ENCODE data around the gene ACTR2. TPM values are rescaled to one million over a fixed set of nuclear protein-coding genes. Genes with fewer than 3 reads are reported as not detected.

The ACTR2 gene
- total RNA-seq, 1 experiment from 2014 or later = 160 TPM

- ATAC-seq (no peak), DNase-seq (ENCODE audit: low spot score) (no peak)
- Mint-ChIP-seq H3K4me3 (no peak overlapping the region), H3K36me3 (peaks cover 28% of the 10 kb centered on the region), H3K27ac (no peak overlapping the region), H3K4me1 (no peaks in the 10 kb centered on the region), H3K27me3 (ENCODE audit: low read depth) (no peaks in the 10 kb centered on the region), H3K9me3 (no peaks in the 10 kb centered on the region)
- ChIA-PET POLR2A (no interaction called here), CTCF (no interaction called here)
- TF ChIP-seq ZNF425 (CRISPR knock-in tag; conservative IDR thresholded peaks at IDR 0.05) = no peak
- no peak for TF ChIP-seq NFE2L1 (CRISPR knock-in tag; IDR thresholded peaks at IDR 0.05)
Measured at GRCh38 chr2:65313126-65313953, 85.7 kb downstream of the ACTR2 start.

DNA sequence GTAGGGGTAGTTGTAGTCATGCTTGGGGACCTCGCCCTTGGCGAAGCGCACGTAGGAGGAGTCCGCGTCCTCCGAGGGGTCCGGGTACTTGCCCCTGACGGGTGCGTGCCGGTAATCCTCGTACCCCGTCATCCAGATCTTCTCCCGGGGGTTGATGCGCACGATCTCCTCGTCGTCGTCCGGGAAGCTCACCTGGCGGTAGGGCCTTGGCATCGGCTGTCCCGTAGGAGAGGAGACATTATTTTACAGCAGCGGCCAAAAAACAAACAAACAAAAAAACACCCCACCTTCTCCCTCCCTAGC, 86.3 kb downstream of the ACTR2 start:
- no peak for ATAC-seq
- TF ChIP-seq ZNF138 (CRISPR knock-in tag; conservative IDR thresholded peaks at IDR 0.05) (no peak), ATF6 (CRISPR knock-in tag; IDR thresholded peaks at IDR 0.05) (no peak), GRHL2 (CRISPR knock-in tag; IDR thresholded peaks at IDR 0.05; ENCODE audit: insufficient replicate concordance, severe bottlenecking) (no peak), OVOL2 (CRISPR knock-in tag; IDR thresholded peaks at IDR 0.05; ENCODE audit: borderline replicate concordance) (no peak), JAZF1 (CRISPR knock-in tag; IDR thresholded peaks at IDR 0.05) (no peak), ATF1 (CRISPR knock-in tag; IDR thresholded peaks at IDR 0.05) (no peak)
- TF ChIP-seq, protein P1, sequence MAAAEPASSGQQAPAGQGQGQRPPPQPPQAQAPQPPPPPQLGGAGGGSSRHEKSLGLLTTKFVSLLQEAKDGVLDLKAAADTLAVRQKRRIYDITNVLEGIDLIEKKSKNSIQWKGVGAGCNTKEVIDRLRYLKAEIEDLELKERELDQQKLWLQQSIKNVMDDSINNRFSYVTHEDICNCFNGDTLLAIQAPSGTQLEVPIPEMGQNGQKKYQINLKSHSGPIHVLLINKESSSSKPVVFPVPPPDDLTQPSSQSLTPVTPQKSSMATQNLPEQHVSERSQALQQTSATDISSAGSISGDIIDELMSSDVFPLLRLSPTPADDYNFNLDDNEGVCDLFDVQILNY (CRISPR knock-in tag; IDR thresholded peaks at IDR 0.05) = no peak
- TF ChIP-seq, protein P2, sequence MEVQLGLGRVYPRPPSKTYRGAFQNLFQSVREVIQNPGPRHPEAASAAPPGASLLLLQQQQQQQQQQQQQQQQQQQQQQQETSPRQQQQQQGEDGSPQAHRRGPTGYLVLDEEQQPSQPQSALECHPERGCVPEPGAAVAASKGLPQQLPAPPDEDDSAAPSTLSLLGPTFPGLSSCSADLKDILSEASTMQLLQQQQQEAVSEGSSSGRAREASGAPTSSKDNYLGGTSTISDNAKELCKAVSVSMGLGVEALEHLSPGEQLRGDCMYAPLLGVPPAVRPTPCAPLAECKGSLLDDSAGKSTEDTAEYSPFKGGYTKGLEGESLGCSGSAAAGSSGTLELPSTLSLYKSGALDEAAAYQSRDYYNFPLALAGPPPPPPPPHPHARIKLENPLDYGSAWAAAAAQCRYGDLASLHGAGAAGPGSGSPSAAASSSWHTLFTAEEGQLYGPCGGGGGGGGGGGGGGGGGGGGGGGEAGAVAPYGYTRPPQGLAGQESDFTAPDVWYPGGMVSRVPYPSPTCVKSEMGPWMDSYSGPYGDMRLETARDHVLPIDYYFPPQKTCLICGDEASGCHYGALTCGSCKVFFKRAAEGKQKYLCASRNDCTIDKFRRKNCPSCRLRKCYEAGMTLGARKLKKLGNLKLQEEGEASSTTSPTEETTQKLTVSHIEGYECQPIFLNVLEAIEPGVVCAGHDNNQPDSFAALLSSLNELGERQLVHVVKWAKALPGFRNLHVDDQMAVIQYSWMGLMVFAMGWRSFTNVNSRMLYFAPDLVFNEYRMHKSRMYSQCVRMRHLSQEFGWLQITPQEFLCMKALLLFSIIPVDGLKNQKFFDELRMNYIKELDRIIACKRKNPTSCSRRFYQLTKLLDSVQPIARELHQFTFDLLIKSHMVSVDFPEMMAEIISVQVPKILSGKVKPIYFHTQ (CRISPR knock-in tag; IDR thresholded peaks at IDR 0.05) = no peak
- H3K4me3 Mint-ChIP-seq = no peak overlapping the region
- no peaks in the 10 kb centered on the region for H3K4me1 Mint-ChIP-seq
- H3K27ac Mint-ChIP-seq = no peak overlapping the region
- DNase-seq (ENCODE audit: low spot score) = no peak
- H3K36me3 Mint-ChIP-seq = peaks cover 28% of the 10 kb centered on the region
- CTCF ChIA-PET = no interaction called here
- POLR2A ChIA-PET = no interaction called here
- H3K9me3 Mint-ChIP-seq = no peaks in the 10 kb centered on the region
- H3K27me3 Mint-ChIP-seq (ENCODE audit: low read depth) = no peaks in the 10 kb centered on the region

DNA sequence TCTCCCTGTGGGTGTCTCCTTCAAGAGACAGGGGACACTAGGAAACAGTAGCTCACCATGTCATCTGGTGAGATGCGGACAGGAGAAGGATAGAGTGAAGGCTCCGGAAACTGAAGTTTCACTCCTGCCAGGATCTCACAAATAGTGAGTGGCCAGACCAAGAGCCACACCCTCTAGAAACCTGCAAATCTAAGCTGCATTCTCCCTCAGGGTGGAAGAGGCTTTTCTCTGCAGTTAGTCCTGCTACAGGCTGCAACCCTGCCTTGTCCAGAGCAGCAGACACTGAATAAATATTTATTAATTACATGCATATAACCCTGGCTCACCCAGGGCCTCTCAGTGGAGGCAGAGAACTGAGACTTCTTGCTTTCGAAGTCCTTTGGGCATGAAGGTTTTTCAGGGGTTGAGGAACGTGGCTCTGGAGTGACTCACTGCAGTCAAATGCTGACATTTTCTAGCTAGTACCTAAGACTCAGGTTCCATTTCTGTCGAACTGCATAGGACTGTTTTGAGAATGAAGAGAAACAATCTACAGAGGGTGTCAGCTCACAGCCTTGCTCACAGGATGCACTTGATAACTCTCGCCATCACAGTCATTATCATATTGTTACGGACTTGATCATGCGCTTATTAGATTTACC, 87.3 kb downstream of the ACTR2 start:
- peaks cover 28% of the 10 kb centered on the region for H3K36me3 Mint-ChIP-seq
- H3K27ac Mint-ChIP-seq = no peak overlapping the region; the same call in 1 of the 2 replicates
- no peaks in the 10 kb centered on the region for H3K27me3 Mint-ChIP-seq (ENCODE audit: low read depth)
- ATAC-seq (no peak), DNase-seq (ENCODE audit: low spot score) (no peak)
- ChIA-PET POLR2A (no interaction called here), CTCF (no interaction called here)
- TF ChIP-seq, protein P3, sequence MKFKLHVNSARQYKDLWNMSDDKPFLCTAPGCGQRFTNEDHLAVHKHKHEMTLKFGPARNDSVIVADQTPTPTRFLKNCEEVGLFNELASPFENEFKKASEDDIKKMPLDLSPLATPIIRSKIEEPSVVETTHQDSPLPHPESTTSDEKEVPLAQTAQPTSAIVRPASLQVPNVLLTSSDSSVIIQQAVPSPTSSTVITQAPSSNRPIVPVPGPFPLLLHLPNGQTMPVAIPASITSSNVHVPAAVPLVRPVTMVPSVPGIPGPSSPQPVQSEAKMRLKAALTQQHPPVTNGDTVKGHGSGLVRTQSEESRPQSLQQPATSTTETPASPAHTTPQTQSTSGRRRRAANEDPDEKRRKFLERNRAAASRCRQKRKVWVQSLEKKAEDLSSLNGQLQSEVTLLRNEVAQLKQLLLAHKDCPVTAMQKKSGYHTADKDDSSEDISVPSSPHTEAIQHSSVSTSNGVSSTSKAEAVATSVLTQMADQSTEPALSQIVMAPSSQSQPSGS (CRISPR knock-in tag; IDR thresholded peaks at IDR 0.05; ENCODE audit: borderline replicate concordance, low read depth) = no peak
- no peaks in the 10 kb centered on the region for H3K9me3 Mint-ChIP-seq
- no peaks in the 10 kb centered on the region for H3K4me1 Mint-ChIP-seq
- no peak overlapping the region for H3K4me3 Mint-ChIP-seq

Data from WTC11 (cell line).